ENCODE results near the gene FABP1. TPM values are rescaled to one million over a fixed set of nuclear protein-coding genes. Genes with fewer than 3 reads are reported as not detected.

Gene FABP1
- total and polyA plus RNA-seq, 2 of the 4 experiments (the other 2 are of a cell fraction): not detected

GRCh38 chr2:88085099-88085498, 42.8 kb downstream of the FABP1 start:
- no peak overlapping the region for H4K8ac ChIP-seq (ENCODE audit: low read depth in 2 of 2, low read length in 2 of 2)
- no peaks in the 10 kb centered on the region for H3K79me1 ChIP-seq (ENCODE audit: low read depth in 1 of 2, low read length in 2 of 2)
- no TSS peak for BruUV-seq (replicated peaks)
- no peak overlapping the region for H3K4ac ChIP-seq (ENCODE audit: low read depth, low read length)
- in situ Hi-C loops (cut with MboI; ENCODE audit: low sequenced_read_pairs) (no loop called here), intact Hi-C loops (cut with micrococcal nuclease) (no loop called here), dilution Hi-C loops (cut with HindIII; ENCODE audit: low sequenced_read_pairs, unreplicated experiment) (no loop called here)
- no peaks in the 10 kb centered on the region for H3K9me3 ChIP-seq (ENCODE audit: control insufficient read depth, insufficient read depth, low read length)
- H3K56ac ChIP-seq (ENCODE audit: extremely low read depth, insufficient read depth, low read length): no peak overlapping the region
- no peak overlapping the region for H2BK5ac ChIP-seq (ENCODE audit: low read depth, low read length, poor library complexity, severe bottlenecking)
- H3K9me1 ChIP-seq (ENCODE audit: insufficient read depth, low read length): no peaks in the 10 kb centered on the region
- TF ChIP-seq SMC3 (IDR thresholded peaks at IDR 0.05; ENCODE audit: low read depth, low read length): no peak
- TF ChIP-seq, protein P1, sequence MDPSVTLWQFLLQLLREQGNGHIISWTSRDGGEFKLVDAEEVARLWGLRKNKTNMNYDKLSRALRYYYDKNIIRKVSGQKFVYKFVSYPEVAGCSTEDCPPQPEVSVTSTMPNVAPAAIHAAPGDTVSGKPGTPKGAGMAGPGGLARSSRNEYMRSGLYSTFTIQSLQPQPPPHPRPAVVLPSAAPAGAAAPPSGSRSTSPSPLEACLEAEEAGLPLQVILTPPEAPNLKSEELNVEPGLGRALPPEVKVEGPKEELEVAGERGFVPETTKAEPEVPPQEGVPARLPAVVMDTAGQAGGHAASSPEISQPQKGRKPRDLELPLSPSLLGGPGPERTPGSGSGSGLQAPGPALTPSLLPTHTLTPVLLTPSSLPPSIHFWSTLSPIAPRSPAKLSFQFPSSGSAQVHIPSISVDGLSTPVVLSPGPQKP (IDR thresholded peaks at IDR 0.05; ENCODE audit: borderline replicate concordance, low read depth, low read length): no peak
- no peak for TF ChIP-seq CTCF (conservative IDR thresholded peaks at IDR 0.05; ENCODE audit: low read depth, low read length)
- no peak for TF ChIP-seq CEBPB (IDR thresholded peaks at IDR 0.05; ENCODE audit: low read depth, low read length)
- TF ChIP-seq RAD21 (IDR thresholded peaks at IDR 0.05; ENCODE audit: low read length): no peak
- no peak for TF ChIP-seq RFX5 (IDR thresholded peaks at IDR 0.05; ENCODE audit: low read depth, low read length)
- TF ChIP-seq NFE2L2 (IDR thresholded peaks at IDR 0.05; ENCODE audit: low read depth, low read length): no peak
- TF ChIP-seq RCOR1 (IDR thresholded peaks at IDR 0.05; ENCODE audit: insufficient replicate concordance, low read length): no peak
- TF ChIP-seq FOS (IDR thresholded peaks at IDR 0.05; ENCODE audit: low read depth, low read length): no peak
- no peak for TF ChIP-seq MXI1 (IDR thresholded peaks at IDR 0.05; ENCODE audit: borderline replicate concordance, low read depth, low read length)
- no peak for TF ChIP-seq MAZ (IDR thresholded peaks at IDR 0.05; ENCODE audit: borderline replicate concordance, low read depth, low read length)
- TF ChIP-seq MAFK (IDR thresholded peaks at IDR 0.05; ENCODE audit: low read depth, low read length): no peak
- TF ChIP-seq BHLHE40 (IDR thresholded peaks at IDR 0.05; ENCODE audit: low read depth, low read length): no peak
- no peak for TF ChIP-seq POLR2A (IDR thresholded peaks at IDR 0.05; ENCODE audit: low read depth, low read length)
- no peak for TF ChIP-seq CHD1 (IDR thresholded peaks at IDR 0.05; ENCODE audit: low read depth, low read length)
- TF ChIP-seq USF2 (IDR thresholded peaks at IDR 0.05; ENCODE audit: low read depth, low read length): no peak
- no peak overlapping the region for H2BK120ac ChIP-seq (ENCODE audit: low read depth, low read length)
- no peak for DNase-seq
- ChIA-PET POLR2A (ENCODE audit: unreplicated experiment) (no interaction called here), CTCF (no interaction called here)
- H4K20me1 ChIP-seq (ENCODE audit: insufficient read depth, low read length): no peaks in the 10 kb centered on the region
- no peak overlapping the region for H3K9ac ChIP-seq (ENCODE audit: low read depth, low read length)
- H3K14ac ChIP-seq (replicated peaks; ENCODE audit: low read depth, low read length): no peak overlapping the region
- no peak overlapping the region for H3K27ac ChIP-seq (ENCODE audit: insufficient read depth, low read length)
- no peak overlapping the region for H2AFZ ChIP-seq (replicated peaks; ENCODE audit: low read length, poor library complexity)
- no peak overlapping the region for H4K91ac ChIP-seq (ENCODE audit: insufficient read depth, low read depth, low read length)
- no peak for ATAC-seq (ENCODE audit: low read depth)
- H3K4me3 ChIP-seq (ENCODE audit: insufficient read depth, low read depth, low read length): no peak overlapping the region
- no peak overlapping the region for H2AK5ac ChIP-seq (ENCODE audit: low read depth, low read length)
- no peaks in the 10 kb centered on the region for H3K36me3 ChIP-seq (ENCODE audit: control insufficient read depth, insufficient read depth, low read length)
- no peak overlapping the region for H3K18ac ChIP-seq (ENCODE audit: low read depth, low read length)
- H3K4me2 ChIP-seq (ENCODE audit: low read depth, low read length): no peak overlapping the region
- H3K4me1 ChIP-seq (ENCODE audit: control insufficient read depth, insufficient read depth, low read length): no peaks in the 10 kb centered on the region
- H4K5ac ChIP-seq (ENCODE audit: low read depth, low read length): no peak overlapping the region
- H2BK15ac ChIP-seq (ENCODE audit: low read depth, low read length): no peak overlapping the region
- H3K27me3 ChIP-seq (ENCODE audit: control insufficient read depth, insufficient read depth, low read length): peaks cover 19% of the 10 kb centered on the region
- no peak overlapping the region for H2AK9ac ChIP-seq (replicated peaks; ENCODE audit: low read depth, low read length, poor library complexity)
- no peak overlapping the region for H2BK20ac ChIP-seq (ENCODE audit: low read depth, low read length)
- no CpG with 5 or more reads among the region's 2 CpGs for WGBS, 2 experiments (ENCODE audit: extremely low coverage in 2 of 2, insufficient read length in 1 of 2)
- no peak overlapping the region for H3K23ac ChIP-seq (ENCODE audit: low read depth, low read length)

All from IMR-90 (cell line).